Activated CD4-positive, alpha-beta memory T cell treated with anti-CD3 and anti-CD28 coated beads, Interleukin-2, amount 10 ng/mL, durations not matched to agents 7 days and 5 days (primary cell): ENCODE data around the gene F2R. TPM values are rescaled to one million over a fixed set of nuclear protein-coding genes. Genes with fewer than 3 reads are reported as not detected.
"Not testable (repeated sequence)": the region's sequence is repeated elsewhere in the genome, so short reads cannot be mapped to it uniquely, and the experiment has no call there.

Source experiments
- CTCF ChIA-PET: fragments of 350-600 bp; sonication (Branson Sonifier 250); formaldehyde crosslinking; loops from one replicate; lab custom pipeline; 2021; ENCODE audit warnings: antibody characterized with exemption, inconsistent platforms; lab: Charles Lee
- POLR2A ChIA-PET: fragments of 350-600 bp; sonication (Branson Sonifier 250); formaldehyde crosslinking; loops from one replicate; lab custom pipeline; 2021; ENCODE audit warnings: antibody characterized with exemption; lab: Charles Lee
- DNase-seq: peaks from one replicate; pipeline ENCODE4 v3.0.0-alpha.2; 2020
- H3K27ac Mint-ChIP-seq: one replicate; pipeline ENCODE4 v1.8.0; 2021; ENCODE audit warnings: mild to moderate bottlenecking, mixed read lengths
- H3K27me3 Mint-ChIP-seq: one replicate; pipeline ENCODE4 v1.8.0; 2021; ENCODE audit warnings: mixed read lengths
- H3K36me3 Mint-ChIP-seq: one replicate; pipeline ENCODE4 v1.8.0; 2021; ENCODE audit warnings: low read depth, mixed read lengths
- H3K4me1 Mint-ChIP-seq: one replicate; pipeline ENCODE4 v1.8.0; 2021; ENCODE audit warnings: mixed read lengths
- H3K4me3 Mint-ChIP-seq: one replicate; pipeline ENCODE4 v1.8.0; 2021; ENCODE audit warnings: mild to moderate bottlenecking, mixed read lengths
- H3K9me3 Mint-ChIP-seq: one replicate; pipeline ENCODE4 v1.8.0; 2021; ENCODE audit warnings: mixed read lengths
- total RNA-seq, 2 experiments: library from RNA; stranded (reverse); gene quantifications; one replicate each; pipeline ENCODE4 v1.2.3, GENCODE V29; 2021

The F2R gene
- total RNA-seq = 10 to 100 TPM; 35.0 to 36.6 TPM

- no peaks in the 10 kb centered on the region for H3K9me3 Mint-ChIP-seq
- peaks cover 61% of the 10 kb centered on the region for H3K4me1 Mint-ChIP-seq
- H3K4me3 Mint-ChIP-seq = peak within 1 kb of the TSS; percentile 83
- ChIA-PET POLR2A (interaction anchor here (1.7 to 6.1 kb wide), 4 partner anchors 17 to 59 kb away, joined by 9 to 67 read pairs (median 33); no protein-coding TSS in a partner anchor), CTCF (interaction anchor here (0.6 to 6.1 kb wide), 4 partner anchors 23 to 134 kb away, joined by 3 to 40 read pairs (median 18); partner anchors contain the start of gene S100Z)
- DNase-seq = peak; percentile 72
- H3K27me3 Mint-ChIP-seq = no peaks in the 10 kb centered on the region
- H3K27ac Mint-ChIP-seq = peak within 1 kb of the TSS; percentile 76
- peaks cover 19% of the 10 kb centered on the region for H3K36me3 Mint-ChIP-seq
Observed at GRCh38 chr5:76715736-76716455, at the start of gene F2R. Gene F2R (plus strand): TSS chr5:76716126. CDS start chr5:76716308, 182 bp downstream.

GRCh38 chr5:76667495-76667894, 48.4 kb upstream of the F2R start:
- Mint-ChIP-seq H3K27ac (no peak overlapping the region), H3K9me3 (no peaks in the 10 kb centered on the region), H3K27me3 (no peaks in the 10 kb centered on the region), H3K36me3 (peaks cover 84% of the 10 kb centered on the region), H3K4me1 (no peaks in the 10 kb centered on the region), H3K4me3 (no peak overlapping the region)
- DNase-seq = no peak
- POLR2A ChIA-PET = interaction anchor here (0.6 kb wide), 1 partner anchor 11 kb away, joined by 3 read pairs; no protein-coding TSS in a partner anchor
- CTCF ChIA-PET = interaction anchor here (0.8 to 1.9 kb wide), 4 partner anchors 26 to 107 kb away, joined by 3 to 9 read pairs (median 4); no protein-coding TSS in a partner anchor

GRCh38 chr5:76669245-76669644, 46.7 kb upstream of the F2R start:
- H3K9me3 Mint-ChIP-seq = no peaks in the 10 kb centered on the region
- no peaks in the 10 kb centered on the region for H3K4me1 Mint-ChIP-seq
- POLR2A ChIA-PET = no interaction called here
- H3K27ac Mint-ChIP-seq = no peak overlapping the region
- H3K4me3 Mint-ChIP-seq = no peak overlapping the region
- no peaks in the 10 kb centered on the region for H3K27me3 Mint-ChIP-seq
- CTCF ChIA-PET = interaction anchor here (0.9 to 1.9 kb wide), 3 partner anchors 67 to 105 kb away, joined by 3 to 9 read pairs (median 4); no protein-coding TSS in a partner anchor
- H3K36me3 Mint-ChIP-seq = peaks cover 80% of the 10 kb centered on the region
- no peak for DNase-seq

- H3K27ac Mint-ChIP-seq = no peak overlapping the region
- no peak overlapping the region for H3K4me3 Mint-ChIP-seq
- no peaks in the 10 kb centered on the region for H3K9me3 Mint-ChIP-seq
- peaks cover 80% of the 10 kb centered on the region for H3K36me3 Mint-ChIP-seq
- ChIA-PET POLR2A (no interaction called here), CTCF (interaction anchor here (0.8 kb wide), 1 partner anchor 104 kb away, joined by 3 read pairs; no protein-coding TSS in a partner anchor)
- H3K27me3 Mint-ChIP-seq = no peaks in the 10 kb centered on the region
- DNase-seq = no peak
- no peaks in the 10 kb centered on the region for H3K4me1 Mint-ChIP-seq
Observed at GRCh38 chr5:76670508-76670907, 45.4 kb upstream of the F2R start.

GRCh38 chr5:76672242-76672641, 43.7 kb upstream of the F2R start:
- DNase-seq = no peak
- CTCF ChIA-PET = no interaction called here
- H3K27me3 Mint-ChIP-seq = no peaks in the 10 kb centered on the region
- no peak overlapping the region for H3K4me3 Mint-ChIP-seq
- H3K36me3 Mint-ChIP-seq = peaks cover 83% of the 10 kb centered on the region
- no peaks in the 10 kb centered on the region for H3K4me1 Mint-ChIP-seq
- H3K27ac Mint-ChIP-seq = no peak overlapping the region
- POLR2A ChIA-PET = no interaction called here
- no peaks in the 10 kb centered on the region for H3K9me3 Mint-ChIP-seq

- Mint-ChIP-seq H3K4me3 (no peak overlapping the region), H3K9me3 (no peaks in the 10 kb centered on the region), H3K27ac (no peak overlapping the region), H3K4me1 (no peaks in the 10 kb centered on the region), H3K36me3 (peaks cover 78% of the 10 kb centered on the region), H3K27me3 (no peaks in the 10 kb centered on the region)
- CTCF ChIA-PET = no interaction called here
- POLR2A ChIA-PET = no interaction called here
- no peak for DNase-seq
Observed at GRCh38 chr5:76673125-76673524, 42.8 kb upstream of the F2R start.

GRCh38 chr5:76674330-76675066, 41.4 kb upstream of the F2R start:
- Mint-ChIP-seq H3K9me3 (no peaks in the 10 kb centered on the region), H3K36me3 (peaks cover 80% of the 10 kb centered on the region), H3K27me3 (no peaks in the 10 kb centered on the region), H3K27ac (no peak overlapping the region), H3K4me3 (no peak overlapping the region), H3K4me1 (no peaks in the 10 kb centered on the region)
- no peak for DNase-seq
- CTCF ChIA-PET = interaction anchor here (1.6 to 1.8 kb wide), 2 partner anchors 31 to 100 kb away, joined by 3 to 5 read pairs; no protein-coding TSS in a partner anchor
- POLR2A ChIA-PET = no interaction called here

GRCh38 chr5:76675364-76675763, 40.6 kb upstream of the F2R start:
- no peaks in the 10 kb centered on the region for H3K27me3 Mint-ChIP-seq
- H3K4me3 Mint-ChIP-seq = no peak overlapping the region
- peaks cover 5% of the 10 kb centered on the region for H3K4me1 Mint-ChIP-seq
- ChIA-PET POLR2A (no interaction called here), CTCF (interaction anchor here (1.8 kb wide), 1 partner anchor 30 kb away, joined by 3 read pairs; no protein-coding TSS in a partner anchor)
- H3K9me3 Mint-ChIP-seq = no peaks in the 10 kb centered on the region
- DNase-seq = no peak
- peaks cover 80% of the 10 kb centered on the region for H3K36me3 Mint-ChIP-seq
- H3K27ac Mint-ChIP-seq = no peak overlapping the region

- no peaks in the 10 kb centered on the region for H3K27me3 Mint-ChIP-seq
- no peak for DNase-seq
- ChIA-PET POLR2A (interaction anchor here (0.6 to 0.7 kb wide), 2 partner anchors 11 to 314 kb away, joined by 3 to 4 read pairs; no protein-coding TSS in a partner anchor), CTCF (interaction anchor here (1.2 kb wide), 1 partner anchor 25 kb away, joined by 3 read pairs; no protein-coding TSS in a partner anchor)
- H3K4me3 Mint-ChIP-seq = no peak overlapping the region
- H3K27ac Mint-ChIP-seq = no peak overlapping the region
- H3K4me1 Mint-ChIP-seq = peaks cover 11% of the 10 kb centered on the region
- H3K9me3 Mint-ChIP-seq = no peaks in the 10 kb centered on the region
- peaks cover 77% of the 10 kb centered on the region for H3K36me3 Mint-ChIP-seq
Observed at GRCh38 chr5:76677849-76678472, 38.0 kb upstream of the F2R start.

- Mint-ChIP-seq H3K9me3 (no peaks in the 10 kb centered on the region), H3K36me3 (peaks cover 79% of the 10 kb centered on the region), H3K27ac (no peak overlapping the region), H3K4me1 (peaks cover 11% of the 10 kb centered on the region), H3K27me3 (no peaks in the 10 kb centered on the region), H3K4me3 (no peak overlapping the region)
- CTCF ChIA-PET = no interaction called here
- no peak for DNase-seq
- POLR2A ChIA-PET = no interaction called here
Observed at GRCh38 chr5:76679231-76679630, 36.7 kb upstream of the F2R start.

GRCh38 chr5:76680826-76681225, 35.1 kb upstream of the F2R start:
- H3K36me3 Mint-ChIP-seq = peaks cover 79% of the 10 kb centered on the region
- ChIA-PET POLR2A (interaction anchor here (1.5 kb wide), 1 partner anchor 59 kb away, joined by 3 read pairs; no protein-coding TSS in a partner anchor), CTCF (interaction anchor here (1.5 kb wide), 1 partner anchor 94 kb away, joined by 4 read pairs; no protein-coding TSS in a partner anchor)

GRCh38 chr5:76681287-76681686, 34.6 kb upstream of the F2R start:
- Mint-ChIP-seq H3K36me3 (peaks cover 79% of the 10 kb centered on the region), H3K27me3 (no peaks in the 10 kb centered on the region), H3K4me1 (peaks cover 11% of the 10 kb centered on the region), H3K9me3 (no peaks in the 10 kb centered on the region), H3K4me3 (no peak overlapping the region), H3K27ac (no peak overlapping the region)
- CTCF ChIA-PET = interaction anchor here (1.5 kb wide), 1 partner anchor 93 kb away, joined by 4 read pairs; no protein-coding TSS in a partner anchor
- DNase-seq = no peak
- POLR2A ChIA-PET = interaction anchor here (1.5 kb wide), 1 partner anchor 59 kb away, joined by 3 read pairs; no protein-coding TSS in a partner anchor

More at GRCh38 chr5:76680826-76681225, 35.1 kb upstream of the F2R start:
- not testable (repeated sequence) for H3K27me3 Mint-ChIP-seq, DNase-seq, H3K9me3 Mint-ChIP-seq, H3K27ac Mint-ChIP-seq, H3K4me3 Mint-ChIP-seq
- H3K4me1 Mint-ChIP-seq = peaks cover 11% of the 10 kb centered on the region
